Choroid plexus epithelial cell (primary cell): ENCODE measurements around the gene GLE1.
A peak's percentile ranks its signal among the peaks of the same experiment; 100 is the strongest.

Experiments
- DNase-seq: peaks from one replicate; pipeline ENCODE4 v3.0.0-alpha.2; 2010; ENCODE audit warnings: low read depth
- H3K4me3 ChIP-seq: 2 replicates; pipeline ENCODE4 v1.5.1; 2011; ENCODE audit warnings: low read depth, mild to moderate bottlenecking, control low read depth, low read length, moderate library complexity
- TF ChIP-seq, protein P1 (sequence below): conservative IDR thresholded peaks from 2 replicates; pipeline ENCODE4 v1.5.1; 2011; ENCODE audit warnings: low read depth, mild to moderate bottlenecking, control low read depth, inconsistent platforms, low read length, moderate library complexity

The GLE1 gene

GRCh38 chr9:128512820-128513219 is 8.3 kb downstream of the GLE1 start:
- TF ChIP-seq, protein P1, sequence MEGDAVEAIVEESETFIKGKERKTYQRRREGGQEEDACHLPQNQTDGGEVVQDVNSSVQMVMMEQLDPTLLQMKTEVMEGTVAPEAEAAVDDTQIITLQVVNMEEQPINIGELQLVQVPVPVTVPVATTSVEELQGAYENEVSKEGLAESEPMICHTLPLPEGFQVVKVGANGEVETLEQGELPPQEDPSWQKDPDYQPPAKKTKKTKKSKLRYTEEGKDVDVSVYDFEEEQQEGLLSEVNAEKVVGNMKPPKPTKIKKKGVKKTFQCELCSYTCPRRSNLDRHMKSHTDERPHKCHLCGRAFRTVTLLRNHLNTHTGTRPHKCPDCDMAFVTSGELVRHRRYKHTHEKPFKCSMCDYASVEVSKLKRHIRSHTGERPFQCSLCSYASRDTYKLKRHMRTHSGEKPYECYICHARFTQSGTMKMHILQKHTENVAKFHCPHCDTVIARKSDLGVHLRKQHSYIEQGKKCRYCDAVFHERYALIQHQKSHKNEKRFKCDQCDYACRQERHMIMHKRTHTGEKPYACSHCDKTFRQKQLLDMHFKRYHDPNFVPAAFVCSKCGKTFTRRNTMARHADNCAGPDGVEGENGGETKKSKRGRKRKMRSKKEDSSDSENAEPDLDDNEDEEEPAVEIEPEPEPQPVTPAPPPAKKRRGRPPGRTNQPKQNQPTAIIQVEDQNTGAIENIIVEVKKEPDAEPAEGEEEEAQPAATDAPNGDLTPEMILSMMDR, result no peak
- no peak for DNase-seq
- no peak overlapping the region for H3K4me3 ChIP-seq

DNA sequence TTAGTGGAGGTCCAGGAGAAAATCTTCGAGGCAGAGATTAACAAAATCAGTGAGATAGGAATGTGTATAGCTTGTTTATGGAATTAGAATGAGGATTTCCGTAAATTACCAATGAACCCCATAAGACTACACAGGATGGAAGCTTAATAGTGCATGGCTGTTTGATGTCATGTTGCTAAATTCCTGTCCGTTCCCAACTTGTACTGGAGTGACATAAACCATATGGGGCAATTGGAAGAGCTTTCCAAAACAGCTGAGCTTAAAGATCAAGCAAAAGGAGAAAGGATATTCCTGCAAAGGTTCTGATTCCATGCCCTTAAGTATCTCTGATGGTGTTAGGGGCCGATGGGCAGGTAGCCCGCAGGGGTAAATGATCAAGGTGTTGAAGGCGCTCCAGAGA is 17.4 kb downstream of the GLE1 start:
- H3K4me3 ChIP-seq, result no peak overlapping the region
- TF ChIP-seq, protein P1, result no peak

GRCh38 chr9:128523199-128523925 is 18.8 kb downstream of the GLE1 start:
- TF ChIP-seq, protein P1, result peak; percentile 25
- no peak overlapping the region for H3K4me3 ChIP-seq
- DNase-seq, result peak; percentile 89

More for the DNA sequence above, 17.4 kb downstream of the GLE1 start:
- no peak for DNase-seq

GRCh38 chr9:128526720-128527119 is 22.2 kb downstream of the GLE1 start:
- TF ChIP-seq, protein P1, result no peak
- DNase-seq, result no peak
- no peak overlapping the region for H3K4me3 ChIP-seq

GRCh38 chr9:128528445-128529160 is 24.1 kb downstream of the GLE1 start:
- TF ChIP-seq, protein P1, result no peak
- peak; percentile 35 for DNase-seq
- no peak overlapping the region for H3K4me3 ChIP-seq

- TF ChIP-seq, protein P1, result no peak
- DNase-seq, result no peak
- no peak overlapping the region for H3K4me3 ChIP-seq
These were observed 24.7 kb downstream of the GLE1 start for GRCh38 chr9:128529191-128529590.

DNA sequence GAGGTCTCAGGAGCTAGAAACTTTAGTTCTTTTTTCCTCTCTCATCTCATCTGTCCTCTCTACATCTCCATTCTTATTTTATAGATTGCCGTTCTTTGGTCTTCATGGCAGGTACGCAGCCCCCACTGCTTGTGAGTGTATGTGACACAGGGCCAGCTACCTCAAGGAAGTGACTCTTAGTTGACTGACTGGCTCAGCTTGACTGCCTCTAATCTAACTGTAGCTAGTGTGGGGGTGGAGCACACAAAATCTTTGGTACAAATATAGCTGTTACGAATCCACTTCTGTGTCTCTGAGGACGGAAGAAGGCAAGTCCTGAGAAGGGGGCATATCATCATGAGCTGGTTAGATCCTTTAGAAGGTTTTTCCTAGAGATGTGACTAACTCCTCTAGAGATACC is 28.1 kb downstream of the GLE1 start:
- TF ChIP-seq, protein P1, result no peak
- no peak overlapping the region for H3K4me3 ChIP-seq
- no peak for DNase-seq
